ENCODE results near the gene UNC13D.
"Not testable (repeated sequence)": the region's sequence is repeated elsewhere in the genome, so short reads cannot be mapped to it uniquely, and the experiment has no call there.

Gene UNC13D

DNA sequence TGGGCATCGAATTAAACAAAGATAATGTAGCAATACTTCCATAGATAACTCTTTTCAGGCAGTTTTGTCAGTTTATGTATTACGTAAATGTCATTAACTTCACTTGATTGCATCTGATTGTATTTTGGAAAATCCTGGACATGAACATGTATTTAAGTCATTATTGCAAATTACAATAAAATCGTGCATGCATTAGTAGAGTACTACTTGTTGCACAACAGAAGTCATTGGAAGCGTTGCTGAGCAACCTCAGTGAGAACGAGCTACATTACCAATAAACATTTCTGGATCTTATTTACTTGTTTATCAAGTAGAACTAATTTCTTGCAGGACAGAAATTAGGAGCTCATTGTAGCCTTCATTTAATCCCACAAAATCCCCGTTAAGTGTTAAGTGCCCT, 53.0 kb downstream of the UNC13D start:
- Mint-ChIP-seq H3K27ac (no peak overlapping the region), H3K4me1 (peaks cover 15% of the 10 kb centered on the region)

DNA sequence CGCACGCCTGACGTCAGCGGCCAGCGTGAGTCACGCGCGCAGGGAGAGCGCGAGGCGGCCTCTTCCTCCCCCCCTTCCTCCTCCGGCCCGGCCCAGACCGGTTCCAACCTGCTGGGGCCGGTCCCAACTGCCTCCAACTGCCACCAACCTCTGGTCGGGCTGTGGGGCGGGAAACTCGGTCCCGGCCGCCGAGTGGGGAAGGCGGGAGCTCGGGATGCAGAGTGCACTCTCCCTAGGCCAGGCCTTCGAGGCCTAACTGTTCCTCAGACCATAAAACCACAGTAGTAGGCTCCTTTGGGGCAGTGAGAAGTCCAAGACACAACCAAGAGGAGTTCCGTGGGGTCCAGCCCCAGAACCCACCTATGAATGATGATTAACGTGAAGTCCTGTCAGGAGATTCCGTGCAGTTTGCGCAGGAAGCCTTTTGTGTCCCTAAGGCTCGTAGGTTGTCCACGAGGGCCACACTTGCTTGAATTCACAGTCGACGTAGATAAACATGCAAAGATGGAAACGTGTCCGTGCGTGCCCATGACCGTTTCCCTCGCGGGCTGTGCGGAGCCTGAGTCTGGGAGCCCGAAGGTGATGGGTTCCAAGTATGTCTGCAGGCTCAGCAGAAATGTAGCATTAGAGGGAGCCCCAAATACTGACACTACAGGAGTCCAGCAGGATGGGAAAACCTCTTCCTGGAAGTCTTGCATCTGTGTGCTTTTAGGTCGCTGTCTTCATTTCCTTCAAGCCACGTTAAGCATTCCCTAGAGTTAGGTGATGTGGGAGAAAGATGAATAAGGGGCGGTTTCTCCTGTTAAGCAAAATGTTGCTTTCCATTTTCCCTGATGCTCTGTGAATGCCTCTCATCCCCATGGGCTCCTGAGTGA, 59.0 kb downstream of the UNC13D start:
- peak overlapping the region; percentile 100 for H3K27ac Mint-ChIP-seq
- DNase-seq (ENCODE audit: low spot score in 2 of 2) (peak; percentile 80 to 96), ATAC-seq (peak; percentile 80)
- H3K4me1 Mint-ChIP-seq, result peaks cover 26% of the 10 kb centered on the region
- peaks cover 24% of the 10 kb centered on the region for H3K36me3 Mint-ChIP-seq
- H3K4me3 Mint-ChIP-seq, result peak overlapping the region; percentile 88
- no peaks in the 10 kb centered on the region for H3K9me3 Mint-ChIP-seq

More for the DNA sequence above, 53.0 kb downstream of the UNC13D start:
- no peak overlapping the region for H3K4me3 Mint-ChIP-seq
- DNase-seq (ENCODE audit: low spot score in 2 of 2) (no peak), ATAC-seq (no peak)
- H3K36me3 Mint-ChIP-seq, result no peaks in the 10 kb centered on the region
- no peaks in the 10 kb centered on the region for H3K9me3 Mint-ChIP-seq

DNA sequence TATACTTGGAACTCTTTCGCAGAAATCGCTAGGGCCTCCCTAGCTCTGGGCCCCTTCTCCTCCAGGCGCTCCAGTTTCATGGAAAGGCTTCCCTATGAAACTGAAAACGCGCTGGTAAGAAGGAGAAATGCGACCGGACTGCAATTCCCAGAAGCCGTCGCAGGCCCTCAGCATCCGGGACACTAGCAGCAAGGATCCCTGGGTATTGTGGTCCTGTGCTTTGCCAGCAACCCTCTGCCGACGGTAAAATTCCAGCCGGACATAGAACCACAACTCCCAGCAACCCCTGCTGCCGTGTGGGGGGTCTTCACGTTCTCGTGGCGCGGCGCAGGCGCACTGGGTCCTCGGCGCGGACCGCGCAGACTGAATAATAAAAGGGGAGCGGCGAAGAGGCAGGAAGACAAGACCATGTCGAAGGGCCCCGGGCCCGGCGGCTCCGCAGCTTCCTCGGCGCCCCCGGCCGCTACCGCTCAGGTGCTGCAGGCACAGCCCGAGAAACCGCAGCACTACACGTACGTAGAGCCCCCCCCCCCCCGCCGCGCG, 59.7 kb downstream of the UNC13D start, which contains the start of gene UNK:
UNK (plus strand) TSS at position 334 of the 543 bp plus-strand sequence; CDS start at position 409, 75 bp downstream.
- Mint-ChIP-seq H3K9me3 (no peaks in the 10 kb centered on the region), H3K4me3 (peak within 1 kb of the TSS; percentile 88), H3K27ac (peak within 1 kb of the TSS; percentile 100), H3K36me3 (peaks cover 30% of the 10 kb centered on the region), H3K4me1 (peaks cover 32% of the 10 kb centered on the region)
- ATAC-seq, result peak; percentile 81
- DNase-seq (ENCODE audit: low spot score in 2 of 2), result peak; percentile 87 to 98

DNA sequence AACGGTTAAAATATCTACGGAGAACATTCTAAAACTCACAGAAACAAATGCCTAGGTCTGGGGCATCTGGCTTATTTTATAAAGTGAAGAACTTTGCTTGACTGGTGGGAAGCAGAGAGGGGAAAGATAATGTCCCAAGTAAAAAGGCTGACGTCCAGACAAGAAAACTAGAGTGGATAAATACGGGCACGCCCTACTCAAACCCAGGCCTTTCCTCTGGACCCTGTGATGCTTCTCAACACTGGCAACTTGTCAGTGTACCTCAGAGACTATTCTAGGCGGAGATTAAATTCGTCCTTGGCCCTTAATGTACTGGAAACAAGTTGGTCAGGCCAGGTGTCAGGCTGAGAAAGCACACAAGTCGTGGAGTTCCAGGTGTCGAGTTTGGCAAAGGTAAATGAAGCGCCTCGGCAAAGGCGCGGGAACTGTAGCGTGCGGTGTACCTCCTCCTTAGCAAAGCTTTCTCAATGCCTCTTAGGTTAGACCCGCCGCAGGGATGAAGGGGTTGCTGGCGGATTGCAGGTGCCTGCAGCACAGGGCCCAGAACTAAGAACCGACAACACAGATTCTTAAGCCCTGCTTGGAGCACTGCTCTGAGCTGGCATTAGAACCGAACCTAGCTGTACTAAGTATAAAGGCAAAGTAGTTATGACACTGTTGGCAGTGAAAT, 60.3 kb downstream of the UNC13D start:
- ATAC-seq (no peak), DNase-seq (ENCODE audit: low spot score in 2 of 2) (no peak)
- Mint-ChIP-seq H3K9me3 (no peaks in the 10 kb centered on the region), H3K27ac (peak overlapping the region; percentile 100), H3K36me3 (peaks cover 36% of the 10 kb centered on the region), H3K4me1 (peaks cover 34% of the 10 kb centered on the region), H3K4me3 (peak overlapping the region; percentile 88)

DNA sequence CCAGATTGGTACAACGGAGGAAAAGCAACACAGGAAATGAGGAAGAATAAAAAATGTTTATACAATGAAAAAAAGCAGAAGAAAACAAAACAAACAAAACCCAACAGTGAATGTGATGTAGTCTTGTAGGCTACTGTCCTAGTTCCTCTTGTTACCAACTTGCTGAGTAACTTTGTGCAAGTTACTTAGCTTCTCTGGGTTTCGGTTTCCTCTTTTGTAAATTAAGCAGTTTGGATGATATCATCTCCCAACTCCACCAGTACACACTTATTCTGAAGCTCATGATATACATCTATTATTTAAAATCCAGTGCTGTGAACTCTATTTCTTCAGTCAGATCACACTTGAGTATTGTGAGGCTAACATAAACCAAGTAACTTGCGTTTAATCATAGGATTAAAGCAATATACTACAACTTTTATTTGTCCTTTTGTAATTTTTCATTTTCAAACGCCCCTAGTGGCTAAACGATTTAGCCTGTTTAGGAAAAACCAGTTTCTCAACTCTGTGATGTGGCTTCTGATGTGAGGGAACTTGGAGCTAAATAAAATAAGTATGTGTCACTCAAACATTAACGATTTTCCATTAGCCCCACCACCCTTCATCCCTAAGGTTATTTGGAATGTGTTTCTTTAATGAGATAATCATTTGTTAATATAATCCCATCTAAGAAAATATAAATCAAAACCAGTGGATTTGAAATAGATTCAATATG, 61.0 kb downstream of the UNC13D start:
- Mint-ChIP-seq H3K36me3 (peaks cover 43% of the 10 kb centered on the region), H3K9me3 (no peaks in the 10 kb centered on the region), H3K4me1 (peaks cover 40% of the 10 kb centered on the region), H3K27ac (peak overlapping the region; percentile 100), H3K4me3 (peak overlapping the region; percentile 88)
- DNase-seq (ENCODE audit: low spot score in 2 of 2) (no peak), ATAC-seq (peak; percentile 41)

DNA sequence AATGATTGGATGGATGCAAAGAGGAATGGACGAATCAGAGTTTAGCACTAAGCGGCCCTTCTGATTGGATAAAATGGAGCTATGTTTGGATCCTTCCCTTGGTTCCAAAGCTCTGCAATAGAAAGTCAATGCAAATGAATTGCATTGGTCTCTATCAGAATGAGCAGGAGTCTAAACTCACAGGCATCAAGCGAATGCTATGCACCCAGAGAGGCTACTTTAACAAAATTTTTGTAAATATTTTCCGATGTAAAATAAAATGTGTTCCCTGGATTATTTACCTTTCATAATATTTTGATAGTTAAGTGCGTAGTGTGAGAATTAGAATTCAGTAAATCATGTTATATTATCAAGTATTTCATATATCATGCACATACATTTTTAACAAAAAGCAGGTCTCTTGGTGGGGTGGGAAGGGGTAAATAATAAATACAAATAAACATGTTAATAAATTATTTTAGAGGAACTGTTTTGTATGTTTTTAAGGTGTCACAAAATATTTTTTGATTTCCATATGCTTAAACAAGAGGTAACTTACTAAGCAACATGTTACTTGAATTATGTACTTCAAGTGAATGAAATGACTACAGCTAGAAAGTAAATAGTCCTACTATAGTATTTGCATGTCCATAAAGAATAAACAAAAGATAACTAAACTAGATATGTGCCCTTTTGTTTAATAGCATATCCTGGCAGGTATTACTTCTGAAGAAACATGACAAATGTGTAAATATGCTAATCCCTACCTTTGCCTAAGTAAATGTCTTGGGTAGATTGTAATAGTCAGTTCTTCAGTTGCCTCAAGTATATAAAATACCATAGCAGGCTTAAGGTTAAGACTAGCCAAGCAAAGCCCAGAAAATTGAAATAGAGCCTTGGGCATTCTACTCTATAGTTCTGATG, 64.0 kb downstream of the UNC13D start:
- H3K4me1 Mint-ChIP-seq, result peaks cover 53% of the 10 kb centered on the region
- H3K4me3 Mint-ChIP-seq, result peak overlapping the region; percentile 77
- ATAC-seq (no peak), DNase-seq (ENCODE audit: low spot score in 2 of 2) (no peak)
- no peaks in the 10 kb centered on the region for H3K9me3 Mint-ChIP-seq
- peak overlapping the region; percentile 99 for H3K27ac Mint-ChIP-seq
- peaks cover 68% of the 10 kb centered on the region for H3K36me3 Mint-ChIP-seq

DNA sequence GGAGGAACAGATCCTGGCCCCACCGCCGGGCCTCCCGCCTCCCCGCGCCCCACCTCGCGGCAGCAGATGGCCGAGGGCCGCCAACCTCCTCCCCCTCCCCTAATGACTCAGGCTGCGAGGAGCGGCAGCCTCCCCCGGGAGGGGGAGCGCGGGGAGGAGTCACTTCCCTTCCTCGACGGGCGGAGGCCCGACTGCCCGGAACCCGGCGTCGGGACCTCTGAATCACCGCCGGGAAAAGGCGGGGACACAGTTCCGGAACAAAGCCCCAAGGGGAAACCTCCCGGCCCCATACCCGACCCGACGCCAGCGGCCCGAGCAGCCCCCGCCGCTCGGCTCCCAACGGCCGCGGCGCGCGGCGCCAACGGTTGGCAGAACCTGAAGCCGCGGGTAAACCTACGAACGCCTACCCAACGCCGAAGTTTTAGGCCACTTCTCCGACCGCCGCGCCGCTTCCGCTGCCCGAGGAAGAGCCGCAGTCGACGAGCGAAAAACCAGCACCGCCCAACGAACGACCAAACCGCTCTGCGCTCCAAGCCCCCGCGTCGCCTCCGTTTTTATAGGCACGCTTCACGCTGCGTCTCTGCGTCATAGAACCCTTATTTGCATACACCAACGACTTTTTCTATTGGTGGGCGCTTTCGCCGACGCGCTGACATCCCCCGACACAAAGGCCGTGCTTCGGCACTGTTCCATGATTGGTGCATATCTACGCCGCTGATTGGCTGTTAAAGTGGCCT, 64.8 kb downstream of the UNC13D start:
- H3K9me3 Mint-ChIP-seq, result no peaks in the 10 kb centered on the region
- ATAC-seq (peak; percentile 81), DNase-seq (ENCODE audit: low spot score in 2 of 2) (peak; percentile 85 to 97)
- H3K4me1 Mint-ChIP-seq, result peaks cover 50% of the 10 kb centered on the region
- H3K27ac Mint-ChIP-seq, result peak overlapping the region; percentile 99
- H3K4me3 Mint-ChIP-seq, result peak overlapping the region; percentile 77
- H3K36me3 Mint-ChIP-seq, result peaks cover 68% of the 10 kb centered on the region

DNA sequence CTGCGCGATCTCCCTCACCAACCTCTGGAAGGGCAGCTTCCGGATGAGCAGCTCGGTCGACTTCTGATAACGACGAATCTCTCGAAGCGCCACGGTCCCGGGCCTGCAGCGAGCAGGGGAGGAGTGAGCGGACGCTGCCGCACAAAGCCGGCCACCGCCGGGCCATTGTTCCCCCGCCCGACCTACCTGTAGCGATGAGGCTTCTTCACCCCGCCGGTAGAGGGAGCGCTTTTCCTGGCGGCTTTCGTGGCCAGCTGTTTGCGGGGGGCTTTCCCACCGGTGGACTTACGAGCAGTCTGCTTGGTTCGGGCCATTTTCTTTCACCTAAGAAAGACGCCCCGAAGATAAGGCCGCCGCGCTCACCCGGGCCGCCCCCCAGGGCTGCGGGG, 65.3 kb downstream of the UNC13D start:
- Mint-ChIP-seq H3K36me3 (peaks cover 71% of the 10 kb centered on the region), H3K9me3 (no peaks in the 10 kb centered on the region), H3K4me3 (peak overlapping the region; percentile 77), H3K27ac (peak overlapping the region; percentile 99), H3K4me1 (peaks cover 50% of the 10 kb centered on the region)
- DNase-seq (ENCODE audit: low spot score in 2 of 2) (peak in 1 of 2 donors; percentile 89), ATAC-seq (no peak)

DNA sequence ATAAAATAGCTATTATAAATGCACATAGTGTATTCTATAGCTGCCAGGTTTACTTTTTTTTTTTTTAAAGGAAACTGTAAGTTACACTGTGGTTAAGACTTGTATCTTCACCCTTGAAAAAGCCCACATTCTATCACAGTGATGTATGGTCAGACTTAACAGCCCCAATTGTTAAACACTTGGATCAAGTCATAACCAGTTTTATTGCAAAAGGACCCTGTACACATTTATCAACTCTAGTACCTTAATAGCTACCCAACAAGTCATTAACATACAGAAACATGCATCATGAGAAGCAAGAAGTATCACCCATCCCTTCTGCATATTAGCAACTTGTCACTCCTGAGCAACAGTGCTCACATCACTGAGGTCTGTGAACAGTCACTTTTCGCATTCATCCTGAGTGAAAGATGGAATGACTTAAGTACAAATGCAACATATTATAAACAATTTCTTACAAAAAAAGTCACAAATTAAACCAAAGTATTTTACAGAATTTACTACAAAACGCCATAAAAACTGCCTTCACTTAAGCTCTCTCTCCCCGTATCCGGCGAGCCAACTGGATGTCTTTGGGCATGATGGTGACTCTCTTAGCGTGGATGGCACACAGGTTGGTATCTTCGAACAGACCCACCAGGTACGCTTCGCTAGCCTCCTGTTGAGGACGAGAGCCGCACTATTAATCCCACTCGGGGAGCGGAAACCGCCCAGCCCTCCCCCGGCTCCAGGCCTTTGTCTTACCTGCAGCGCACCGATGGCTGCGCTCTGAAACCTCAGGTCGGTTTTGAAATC, 65.9 kb downstream of the UNC13D start:
- Mint-ChIP-seq H3K4me1 (peaks cover 45% of the 10 kb centered on the region), H3K4me3 (peak overlapping the region; percentile 77), H3K27ac (peak overlapping the region; percentile 99), H3K36me3 (peaks cover 72% of the 10 kb centered on the region)
- ATAC-seq; H3K9me3 Mint-ChIP-seq; DNase-seq (ENCODE audit: low spot score in 2 of 2): not testable (repeated sequence)

DNA sequence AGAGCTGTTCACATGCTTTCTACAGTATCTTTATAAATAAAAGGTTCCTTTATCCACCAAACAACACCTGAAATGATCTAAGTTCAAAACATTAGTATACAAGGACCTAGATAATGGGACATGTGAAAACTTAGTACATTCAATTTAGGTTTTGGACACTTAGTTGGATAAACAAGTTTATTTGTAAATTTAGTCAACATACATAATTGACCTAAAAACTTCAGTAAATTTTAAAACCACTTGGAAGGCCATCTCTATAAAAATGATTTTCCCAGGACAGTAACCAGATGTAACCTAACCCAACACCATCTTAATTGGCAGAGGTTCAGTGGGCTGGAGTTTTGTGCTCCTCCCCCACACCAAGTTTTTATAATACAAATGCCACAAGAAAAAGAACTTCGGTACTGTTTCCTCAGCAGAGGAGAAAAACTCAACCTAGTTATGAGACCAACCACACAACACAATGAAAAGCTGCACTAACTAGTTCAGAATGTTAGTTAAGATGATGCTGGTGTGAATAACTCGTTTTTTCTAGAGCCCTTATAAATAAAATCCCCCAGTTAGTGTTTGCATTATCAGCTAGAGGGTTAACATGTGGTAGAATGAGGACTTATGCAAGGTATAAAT, 66.8 kb downstream of the UNC13D start:
- DNase-seq (ENCODE audit: low spot score in 2 of 2) (no peak), ATAC-seq (no peak)
- Mint-ChIP-seq H3K9me3 (no peaks in the 10 kb centered on the region), H3K27ac (peak overlapping the region; percentile 99), H3K36me3 (peaks cover 72% of the 10 kb centered on the region), H3K4me1 (peaks cover 39% of the 10 kb centered on the region), H3K4me3 (peak overlapping the region; percentile 77)
